ENCODE results near the gene UBE2E2.

UBE2E2 gene

DNA sequence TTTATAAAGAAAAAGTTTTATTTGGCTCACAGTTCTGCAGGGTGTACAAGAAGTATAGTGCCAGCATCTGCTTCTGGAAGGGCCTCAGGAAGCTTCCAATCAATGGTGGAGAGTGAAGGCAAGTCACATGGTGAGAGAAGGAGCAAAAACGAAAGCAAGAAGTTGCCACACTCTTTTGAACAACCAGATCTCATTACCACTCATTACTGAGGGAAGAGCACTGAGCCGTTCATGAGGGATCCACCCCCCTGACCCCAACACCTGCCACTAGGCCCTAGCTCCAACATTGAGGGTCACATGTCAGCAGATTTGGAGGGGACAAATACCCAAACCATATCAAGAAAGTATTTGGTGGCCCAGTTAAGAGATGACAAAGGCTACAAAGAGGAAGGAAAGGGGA, 363.4 kb downstream of the UBE2E2 start:
- no peaks in the 10 kb centered on the region for H3K9me3 ChIP-seq (ENCODE audit: control insufficient read depth, insufficient read depth, low read length)

DNA sequence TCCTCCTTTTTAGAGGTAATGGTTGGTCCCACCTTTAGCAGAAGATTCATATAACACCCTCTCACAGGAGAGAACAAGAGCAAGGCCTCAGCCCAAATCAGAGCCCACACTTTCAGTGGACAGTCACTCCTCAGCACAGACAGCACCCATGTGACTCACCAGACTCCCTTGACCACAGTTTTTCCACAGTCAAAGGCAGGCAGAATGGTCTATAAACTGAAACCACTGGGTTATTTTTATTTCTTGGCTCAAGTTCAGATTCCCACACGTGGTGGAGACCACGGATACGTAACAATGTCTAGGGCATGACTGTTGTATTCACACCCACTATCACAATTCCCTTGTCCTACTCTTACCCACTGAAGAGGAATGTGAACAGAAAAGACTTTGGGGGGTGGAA, 364.8 kb downstream of the UBE2E2 start:
- H3K4me3 ChIP-seq (ENCODE audit: low read depth, low read length) = no peak overlapping the region
- no peak overlapping the region for H3K27ac ChIP-seq (ENCODE audit: low read depth, low read length)
- H3K9me3 ChIP-seq (ENCODE audit: control insufficient read depth, insufficient read depth, low read length) = no peaks in the 10 kb centered on the region
- H3K27me3 ChIP-seq (ENCODE audit: control insufficient read depth, insufficient read depth, low read length) = no peaks in the 10 kb centered on the region
- no peaks in the 10 kb centered on the region; the same call in 1 of the 2 replicates for H3K4me1 ChIP-seq (ENCODE audit: control insufficient read depth, insufficient read depth, low read length)
- H3K36me3 ChIP-seq (ENCODE audit: control insufficient read depth, insufficient read depth, low read length) = no peaks in the 10 kb centered on the region
- no peak overlapping the region for H3K9ac ChIP-seq (ENCODE audit: low read depth, low read length)

More for the DNA sequence above, 363.4 kb downstream of the UBE2E2 start:
- no peaks in the 10 kb centered on the region for H3K4me1 ChIP-seq (ENCODE audit: control insufficient read depth, insufficient read depth, low read length)
- no peak overlapping the region for H3K4me3 ChIP-seq (ENCODE audit: low read depth, low read length)
- H3K36me3 ChIP-seq (ENCODE audit: control insufficient read depth, insufficient read depth, low read length) = no peaks in the 10 kb centered on the region
- no peaks in the 10 kb centered on the region for H3K27me3 ChIP-seq (ENCODE audit: control insufficient read depth, insufficient read depth, low read length)
- no peak overlapping the region for H3K9ac ChIP-seq (ENCODE audit: low read depth, low read length)
- H3K27ac ChIP-seq (ENCODE audit: low read depth, low read length) = no peak overlapping the region

- Histone ChIP-seq H3K27ac (ENCODE audit: low read depth, low read length) (no peak overlapping the region), H3K27me3 (ENCODE audit: control insufficient read depth, insufficient read depth, low read length) (no peaks in the 10 kb centered on the region), H3K4me3 (ENCODE audit: low read depth, low read length) (no peak overlapping the region), H3K9ac (ENCODE audit: low read depth, low read length) (no peak overlapping the region), H3K36me3 (ENCODE audit: control insufficient read depth, insufficient read depth, low read length) (no peaks in the 10 kb centered on the region), H3K9me3 (ENCODE audit: control insufficient read depth, insufficient read depth, low read length) (no peaks in the 10 kb centered on the region), H3K4me1 (ENCODE audit: control insufficient read depth, insufficient read depth, low read length) (no peaks in the 10 kb centered on the region; the same call in 1 of the 2 replicates)
Measured at GRCh38 chr3:23573827-23574226, 370.7 kb downstream of the UBE2E2 start.

GRCh38 chr3:23574822-23575315, 371.7 kb downstream of the UBE2E2 start:
- Histone ChIP-seq H3K9me3 (ENCODE audit: control insufficient read depth, insufficient read depth, low read length) (no peaks in the 10 kb centered on the region), H3K27me3 (ENCODE audit: control insufficient read depth, insufficient read depth, low read length) (no peaks in the 10 kb centered on the region), H3K4me1 (ENCODE audit: control insufficient read depth, insufficient read depth, low read length) (no peaks in the 10 kb centered on the region; the same call in 1 of the 2 replicates), H3K9ac (ENCODE audit: low read depth, low read length) (no peak overlapping the region), H3K4me3 (ENCODE audit: low read depth, low read length) (no peak overlapping the region), H3K27ac (ENCODE audit: low read depth, low read length) (no peak overlapping the region), H3K36me3 (ENCODE audit: control insufficient read depth, insufficient read depth, low read length) (no peaks in the 10 kb centered on the region)

GRCh38 chr3:23575697-23576096, 372.6 kb downstream of the UBE2E2 start:
- no peak overlapping the region for H3K9ac ChIP-seq (ENCODE audit: low read depth, low read length)
- H3K27ac ChIP-seq (ENCODE audit: low read depth, low read length) = no peak overlapping the region
- no peaks in the 10 kb centered on the region for H3K27me3 ChIP-seq (ENCODE audit: control insufficient read depth, insufficient read depth, low read length)

GRCh38 chr3:23576379-23576959, 373.3 kb downstream of the UBE2E2 start:
- Histone ChIP-seq H3K4me3 (ENCODE audit: low read depth, low read length) (no peak overlapping the region), H3K27me3 (ENCODE audit: control insufficient read depth, insufficient read depth, low read length) (no peaks in the 10 kb centered on the region), H3K9me3 (ENCODE audit: control insufficient read depth, insufficient read depth, low read length) (no peaks in the 10 kb centered on the region), H3K36me3 (ENCODE audit: control insufficient read depth, insufficient read depth, low read length) (no peaks in the 10 kb centered on the region), H3K27ac (ENCODE audit: low read depth, low read length) (no peak overlapping the region), H3K9ac (ENCODE audit: low read depth, low read length) (no peak overlapping the region), H3K4me1 (ENCODE audit: control insufficient read depth, insufficient read depth, low read length) (no peaks in the 10 kb centered on the region; the same call in 1 of the 2 replicates)

More at GRCh38 chr3:23575697-23576096, 372.6 kb downstream of the UBE2E2 start:
- Histone ChIP-seq H3K4me3 (ENCODE audit: low read depth, low read length) (no peak overlapping the region), H3K4me1 (ENCODE audit: control insufficient read depth, insufficient read depth, low read length) (no peaks in the 10 kb centered on the region; the same call in 1 of the 2 replicates), H3K36me3 (ENCODE audit: control insufficient read depth, insufficient read depth, low read length) (no peaks in the 10 kb centered on the region), H3K9me3 (ENCODE audit: control insufficient read depth, insufficient read depth, low read length) (no peaks in the 10 kb centered on the region)

DNA sequence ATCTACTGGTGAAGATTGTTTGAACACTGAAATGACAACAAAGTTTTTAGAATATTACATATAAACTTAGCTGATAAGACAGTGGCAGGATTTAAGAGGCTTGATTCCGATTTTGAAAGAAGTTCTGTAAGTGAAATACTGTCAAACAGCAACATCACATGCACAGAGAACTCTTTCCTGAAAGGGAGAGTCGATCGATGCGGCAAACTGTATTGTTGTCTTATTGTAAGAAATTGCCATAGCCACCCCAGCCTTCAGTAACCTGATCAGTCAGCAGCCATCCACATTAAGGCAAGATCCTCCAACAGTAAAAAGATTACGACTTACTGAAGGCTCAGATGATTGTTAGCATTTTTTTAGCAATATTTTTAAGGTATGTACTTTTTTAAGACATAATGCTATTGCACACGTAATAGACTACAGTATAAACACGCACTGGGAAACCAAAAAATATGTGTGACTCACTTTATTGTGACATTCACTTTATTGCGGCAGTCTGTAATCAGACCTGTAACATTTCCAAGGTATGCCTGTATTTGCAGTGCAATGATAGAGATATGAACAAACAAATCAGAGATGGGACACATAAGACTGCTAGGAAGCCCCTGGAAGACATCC, 377.1 kb downstream of the UBE2E2 start:
- peaks cover 4% of the 10 kb centered on the region; the same call in 1 of the 2 replicates for H3K4me1 ChIP-seq (ENCODE audit: control insufficient read depth, insufficient read depth, low read length)
- H3K9ac ChIP-seq (ENCODE audit: low read depth, low read length) = no peak overlapping the region
- H3K4me3 ChIP-seq (ENCODE audit: low read depth, low read length) = no peak overlapping the region
- no peaks in the 10 kb centered on the region for H3K36me3 ChIP-seq (ENCODE audit: control insufficient read depth, insufficient read depth, low read length)
- H3K27me3 ChIP-seq (ENCODE audit: control insufficient read depth, insufficient read depth, low read length) = no peaks in the 10 kb centered on the region
- H3K9me3 ChIP-seq (ENCODE audit: control insufficient read depth, insufficient read depth, low read length) = no peaks in the 10 kb centered on the region
- H3K27ac ChIP-seq (ENCODE audit: low read depth, low read length) = no peak overlapping the region

DNA sequence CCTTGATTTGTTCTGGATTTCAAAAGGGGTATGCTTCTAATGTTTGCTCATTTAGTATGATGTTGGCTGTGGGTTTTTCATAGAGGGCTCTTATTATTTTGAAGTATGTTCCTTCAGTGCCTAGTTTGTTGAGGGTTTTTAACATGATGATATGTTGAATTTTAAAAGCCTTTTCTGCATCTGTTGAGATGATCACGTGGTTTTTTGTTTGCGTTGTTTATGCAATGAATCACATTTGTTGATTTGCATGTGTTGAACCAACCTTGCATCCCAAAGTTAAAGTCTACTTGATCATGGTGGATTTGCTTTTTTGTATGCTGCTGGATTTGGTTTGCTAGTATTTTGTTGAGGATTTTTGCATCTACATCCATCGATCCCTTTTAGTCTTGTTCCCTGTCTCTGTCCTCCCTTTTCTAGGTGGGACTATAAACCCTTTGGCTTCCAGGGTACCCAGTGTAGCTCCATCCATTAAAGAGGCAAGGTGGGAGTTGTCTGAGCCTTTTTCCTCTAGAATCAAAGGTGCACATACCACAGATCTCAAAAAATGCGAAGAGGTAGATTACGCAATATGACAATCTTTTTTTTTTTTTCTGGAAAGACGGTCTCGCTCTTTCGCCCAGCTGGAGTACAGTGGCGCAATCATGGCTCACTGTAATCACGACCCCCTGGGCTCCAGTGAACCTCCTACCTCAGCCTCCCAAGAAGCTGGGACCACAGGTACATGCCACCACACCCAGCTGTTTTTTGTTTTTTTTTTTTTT, 381.0 kb downstream of the UBE2E2 start:
- H3K4me3 ChIP-seq (ENCODE audit: low read depth, low read length) = no peak overlapping the region
- no peak overlapping the region for H3K9ac ChIP-seq (ENCODE audit: low read depth, low read length)
- peaks cover 4% of the 10 kb centered on the region; the same call in 1 of the 2 replicates for H3K4me1 ChIP-seq (ENCODE audit: control insufficient read depth, insufficient read depth, low read length)
- H3K27me3 ChIP-seq (ENCODE audit: control insufficient read depth, insufficient read depth, low read length) = no peaks in the 10 kb centered on the region
- no peaks in the 10 kb centered on the region for H3K9me3 ChIP-seq (ENCODE audit: control insufficient read depth, insufficient read depth, low read length)
- no peaks in the 10 kb centered on the region for H3K36me3 ChIP-seq (ENCODE audit: control insufficient read depth, insufficient read depth, low read length)
- no peak overlapping the region for H3K27ac ChIP-seq (ENCODE audit: low read depth, low read length)

DNA sequence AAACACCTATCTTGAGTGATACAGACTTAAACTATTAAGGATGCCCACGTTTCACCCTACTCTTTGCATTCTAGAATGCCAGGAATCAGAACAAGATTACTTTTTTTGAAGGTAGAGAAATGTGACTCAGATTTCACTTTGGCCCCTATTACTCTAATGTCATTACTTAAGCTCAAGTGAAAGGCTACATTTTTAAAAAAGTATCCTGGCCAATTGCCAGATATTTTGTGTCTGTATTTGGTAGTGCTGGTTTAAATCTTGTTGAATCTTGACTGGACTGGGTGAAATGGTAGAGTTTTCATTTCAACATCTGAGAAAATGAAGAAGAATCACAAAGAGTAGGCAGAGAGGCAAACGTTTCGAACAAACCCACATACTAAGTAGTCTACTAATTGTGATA, 384.4 kb downstream of the UBE2E2 start:
- no peaks in the 10 kb centered on the region for H3K36me3 ChIP-seq (ENCODE audit: control insufficient read depth, insufficient read depth, low read length)
- peaks cover 4% of the 10 kb centered on the region; the same call in 1 of the 2 replicates for H3K4me1 ChIP-seq (ENCODE audit: control insufficient read depth, insufficient read depth, low read length)
- no peaks in the 10 kb centered on the region for H3K9me3 ChIP-seq (ENCODE audit: control insufficient read depth, insufficient read depth, low read length)

GRCh38 chr3:23588547-23588946, 385.4 kb downstream of the UBE2E2 start:
- no peaks in the 10 kb centered on the region for H3K36me3 ChIP-seq (ENCODE audit: control insufficient read depth, insufficient read depth, low read length)
- no peak overlapping the region for H3K4me3 ChIP-seq (ENCODE audit: low read depth, low read length)
- H3K9ac ChIP-seq (ENCODE audit: low read depth, low read length) = no peak overlapping the region
- no peaks in the 10 kb centered on the region for H3K9me3 ChIP-seq (ENCODE audit: control insufficient read depth, insufficient read depth, low read length)
- H3K4me1 ChIP-seq (ENCODE audit: control insufficient read depth, insufficient read depth, low read length) = 0 out of 2 replicates have a peak, but pooled peaks cover 2% of the 10 kb centered on the region
- H3K27ac ChIP-seq (ENCODE audit: low read depth, low read length) = no peak overlapping the region
- no peaks in the 10 kb centered on the region for H3K27me3 ChIP-seq (ENCODE audit: control insufficient read depth, insufficient read depth, low read length)

More for the DNA sequence above, 384.4 kb downstream of the UBE2E2 start:
- Histone ChIP-seq H3K27ac (ENCODE audit: low read depth, low read length) (no peak overlapping the region), H3K4me3 (ENCODE audit: low read depth, low read length) (no peak overlapping the region), H3K9ac (ENCODE audit: low read depth, low read length) (no peak overlapping the region), H3K27me3 (ENCODE audit: control insufficient read depth, insufficient read depth, low read length) (no peaks in the 10 kb centered on the region)

- H3K4me1 ChIP-seq (ENCODE audit: control insufficient read depth, insufficient read depth, low read length) = no peaks in the 10 kb centered on the region
- H3K36me3 ChIP-seq (ENCODE audit: control insufficient read depth, insufficient read depth, low read length) = no peaks in the 10 kb centered on the region
- no peaks in the 10 kb centered on the region for H3K27me3 ChIP-seq (ENCODE audit: control insufficient read depth, insufficient read depth, low read length)
- H3K9ac ChIP-seq (ENCODE audit: low read depth, low read length) = no peak overlapping the region
- no peak overlapping the region for H3K27ac ChIP-seq (ENCODE audit: low read depth, low read length)
- H3K4me3 ChIP-seq (ENCODE audit: low read depth, low read length) = no peak overlapping the region
- H3K9me3 ChIP-seq (ENCODE audit: control insufficient read depth, insufficient read depth, low read length) = no peaks in the 10 kb centered on the region
Measured at GRCh38 chr3:23589602-23590001, 386.5 kb downstream of the UBE2E2 start.

Measured in HUES48 (cell line).